ENCODE data around the gene CLASRP.
A peak's percentile ranks its signal among the peaks of the same experiment; 100 is the strongest.
"Not testable (repeated sequence)": the region's sequence is repeated elsewhere in the genome, so short reads cannot be mapped to it uniquely, and the experiment has no call there.

CLASRP gene

GRCh38 chr19:45104658-45105349 is 66.0 kb downstream of the CLASRP start:
- no peak for DNase-seq

GRCh38 chr19:45106363-45106762 is 67.5 kb downstream of the CLASRP start:
- not testable (repeated sequence) for DNase-seq

- DNase-seq, result no peak
Observed at GRCh38 chr19:45107621-45108150, 68.8 kb downstream of the CLASRP start.

GRCh38 chr19:45110851-45111266 is 72.0 kb downstream of the CLASRP start:
- DNase-seq, result no peak

GRCh38 chr19:45112111-45112827 is 73.4 kb downstream of the CLASRP start:
- no peak for DNase-seq

- DNase-seq, result no peak
Observed at GRCh38 chr19:45113628-45114027, 74.8 kb downstream of the CLASRP start.

GRCh38 chr19:45114116-45114515 is 75.3 kb downstream of the CLASRP start:
- DNase-seq, result no peak

GRCh38 chr19:45115809-45116615 is 77.2 kb downstream of the CLASRP start:
- no peak for DNase-seq

GRCh38 chr19:45117167-45117594 is 78.3 kb downstream of the CLASRP start:
- DNase-seq, result peak; percentile 57 to 69

GRCh38 chr19:45117671-45118070 is 78.8 kb downstream of the CLASRP start:
- no peak for DNase-seq

GRCh38 chr19:45118106-45118505 is 79.3 kb downstream of the CLASRP start:
- DNase-seq, result no peak

GRCh38 chr19:45118591-45119355 is 79.9 kb downstream of the CLASRP start:
- not testable (repeated sequence) for DNase-seq

GRCh38 chr19:45119582-45119981 is 80.7 kb downstream of the CLASRP start:
- no peak for DNase-seq
